CD1c-positive myeloid dendritic cell (primary cell): ENCODE measurements around the gene CACNA2D3.

Source experiments
- DNase-seq: peaks from one replicate; pipeline ENCODE4 v3.0.0-alpha.2; 2016; ENCODE audit errors: extremely low spot score

Gene CACNA2D3

GRCh38 chr3:54849360-54849759 lies 727.0 kb downstream of the CACNA2D3 start:
- no peak for DNase-seq

- no peak for DNase-seq
These were observed 728.2 kb downstream of the CACNA2D3 start for GRCh38 chr3:54850484-54851018.

- DNase-seq = peak; percentile 41
These were observed 731.4 kb downstream of the CACNA2D3 start for GRCh38 chr3:54853573-54854404.

GRCh38 chr3:54856271-54856670 lies 733.9 kb downstream of the CACNA2D3 start:
- DNase-seq = no peak

- DNase-seq = no peak
These were observed 735.0 kb downstream of the CACNA2D3 start for GRCh38 chr3:54857343-54857742.

- DNase-seq = no peak
These were observed 735.9 kb downstream of the CACNA2D3 start for GRCh38 chr3:54858093-54858785.

GRCh38 chr3:54859184-54859583 lies 736.8 kb downstream of the CACNA2D3 start:
- no peak for DNase-seq

- no peak for DNase-seq
These were observed 739.1 kb downstream of the CACNA2D3 start for GRCh38 chr3:54861248-54862067.

GRCh38 chr3:54862526-54862925 lies 740.2 kb downstream of the CACNA2D3 start:
- peak; percentile 5 for DNase-seq

- DNase-seq = no peak
These were observed 741.0 kb downstream of the CACNA2D3 start for GRCh38 chr3:54863366-54863765.

- DNase-seq = no peak
These were observed 741.4 kb downstream of the CACNA2D3 start for GRCh38 chr3:54863786-54864185.

- DNase-seq = no peak
These were observed 743.0 kb downstream of the CACNA2D3 start for GRCh38 chr3:54865316-54865715.

GRCh38 chr3:54866251-54866650 lies 743.9 kb downstream of the CACNA2D3 start:
- no peak for DNase-seq

GRCh38 chr3:54870423-54870822 lies 748.1 kb downstream of the CACNA2D3 start:
- no peak for DNase-seq

- no peak for DNase-seq
These were observed 749.5 kb downstream of the CACNA2D3 start for GRCh38 chr3:54871867-54872266.

GRCh38 chr3:54873059-54874010 lies 751.0 kb downstream of the CACNA2D3 start:
- no peak for DNase-seq

GRCh38 chr3:54874816-54875556 lies 752.6 kb downstream of the CACNA2D3 start:
- DNase-seq = no peak

GRCh38 chr3:54875596-54876268 lies 753.4 kb downstream of the CACNA2D3 start:
- no peak for DNase-seq

GRCh38 chr3:54876694-54877093 lies 754.3 kb downstream of the CACNA2D3 start:
- DNase-seq = no peak

GRCh38 chr3:54877730-54878129 lies 755.4 kb downstream of the CACNA2D3 start:
- DNase-seq = no peak
